ENCODE results near the gene SERPINI1.
"Not testable (repeated sequence)": the region's sequence is repeated elsewhere in the genome, so short reads cannot be mapped to it uniquely, and the experiment has no call there.

The SERPINI1 gene

DNA sequence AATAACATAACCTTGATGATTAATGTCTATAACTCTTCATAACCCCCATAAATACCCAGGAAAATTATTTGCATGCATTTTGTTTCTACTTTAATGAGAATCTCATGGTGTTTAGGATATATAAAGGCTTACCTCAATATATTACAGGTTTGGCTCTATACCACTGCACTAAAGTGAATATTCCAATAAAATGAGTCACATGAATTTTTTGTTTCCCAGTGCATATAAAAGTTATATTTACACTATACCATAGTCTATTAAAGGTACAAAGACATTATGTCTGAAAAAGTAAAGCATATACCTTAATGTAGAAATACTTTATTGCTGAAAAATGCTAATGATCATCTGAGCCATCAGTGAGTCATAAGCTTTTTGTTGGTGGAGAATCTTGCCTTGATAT is 74.7 kb downstream of the SERPINI1 start:
- ATAC-seq = no peak

GRCh38 chr3:167811031-167811430 is 75.5 kb downstream of the SERPINI1 start:
- no peak for ATAC-seq

DNA sequence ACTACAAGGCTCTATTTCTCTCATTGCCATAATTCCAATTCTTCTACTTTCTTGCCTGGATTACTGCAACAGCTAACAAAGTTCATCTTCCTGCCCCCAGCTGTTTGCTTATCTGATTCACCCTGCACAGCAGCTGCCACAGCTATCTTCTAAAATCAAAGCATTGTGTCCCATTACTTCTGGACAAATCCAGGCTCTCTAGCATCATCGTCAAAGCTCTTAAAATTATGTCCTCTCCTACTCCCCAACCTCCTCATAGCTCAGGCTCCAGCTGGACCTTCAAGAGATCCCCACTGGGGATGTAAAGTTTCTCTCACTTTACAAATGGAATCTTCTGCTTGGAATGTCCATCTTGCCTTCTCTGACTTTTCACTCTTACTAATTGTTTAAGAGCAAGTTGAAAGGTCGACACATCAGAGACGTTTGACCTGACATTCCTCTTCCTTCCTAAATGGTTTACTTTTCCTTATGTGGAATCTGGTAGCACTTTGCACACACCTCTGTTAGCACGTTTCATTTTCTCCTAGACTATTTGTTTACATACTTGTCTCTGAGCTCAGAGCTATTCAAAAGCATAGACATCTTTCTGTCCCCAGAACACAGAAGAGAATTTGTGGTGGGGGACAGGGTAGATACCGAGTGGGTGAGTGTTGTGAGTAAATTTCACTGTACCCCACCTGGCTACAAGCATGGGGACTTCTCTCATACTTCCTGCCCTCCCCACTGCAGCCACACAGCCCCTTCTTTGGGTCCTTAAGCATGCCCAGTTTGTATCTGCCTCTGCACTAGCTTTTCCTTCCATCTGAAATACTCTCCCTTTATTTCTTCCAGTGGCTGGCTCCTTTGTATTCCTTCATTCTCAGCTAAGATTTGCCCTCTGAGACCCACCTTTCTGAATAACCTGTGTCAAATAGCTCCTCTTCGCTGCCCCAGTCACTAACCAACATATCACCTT is 77.9 kb downstream of the SERPINI1 start:
- ATAC-seq = no peak

GRCh38 chr3:167814441-167814951 is 79.0 kb downstream of the SERPINI1 start:
- no peak for ATAC-seq

GRCh38 chr3:167816953-167817352 is 81.4 kb downstream of the SERPINI1 start:
- ATAC-seq = no peak

DNA sequence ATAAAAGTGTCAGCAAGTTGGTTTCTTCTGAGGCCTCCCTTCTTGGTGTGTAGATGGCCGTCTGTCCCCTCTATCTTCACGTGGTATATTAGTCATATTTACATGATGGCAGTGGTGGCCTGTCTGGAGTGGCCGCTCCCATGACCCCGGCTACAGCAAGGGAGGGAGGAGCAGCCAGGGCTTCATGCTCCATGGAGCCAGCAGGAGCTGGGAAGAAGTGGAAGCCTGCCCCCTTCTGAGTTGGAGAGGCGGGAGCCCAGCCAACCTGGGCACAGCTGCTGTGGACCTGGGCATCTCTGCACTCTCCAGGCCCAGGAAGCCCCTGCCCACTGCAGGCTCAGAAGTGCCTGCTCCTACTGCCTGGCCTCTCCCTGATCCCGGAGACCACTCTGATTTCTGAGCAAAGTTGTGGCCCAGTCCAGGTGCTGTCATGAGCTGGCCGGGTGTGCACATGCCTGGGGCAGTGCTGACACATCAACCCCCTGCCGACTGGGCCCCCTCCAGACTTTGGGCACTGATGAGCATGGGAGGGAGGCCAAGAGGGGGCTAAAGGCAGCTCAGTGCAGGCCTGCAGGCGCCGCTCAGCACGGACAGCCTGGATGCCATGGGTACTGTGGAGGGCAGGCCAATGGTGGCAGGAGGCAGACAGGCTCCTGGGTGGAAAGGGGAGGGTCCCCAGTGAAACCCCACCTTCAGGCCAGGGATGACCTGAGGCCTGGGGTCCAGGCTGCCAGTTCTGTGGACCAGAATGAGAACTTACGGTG is 84.8 kb downstream of the SERPINI1 start:
- no peak for ATAC-seq

GRCh38 chr3:167821248-167821805 is 85.8 kb downstream of the SERPINI1 start:
- ATAC-seq = no peak

DNA sequence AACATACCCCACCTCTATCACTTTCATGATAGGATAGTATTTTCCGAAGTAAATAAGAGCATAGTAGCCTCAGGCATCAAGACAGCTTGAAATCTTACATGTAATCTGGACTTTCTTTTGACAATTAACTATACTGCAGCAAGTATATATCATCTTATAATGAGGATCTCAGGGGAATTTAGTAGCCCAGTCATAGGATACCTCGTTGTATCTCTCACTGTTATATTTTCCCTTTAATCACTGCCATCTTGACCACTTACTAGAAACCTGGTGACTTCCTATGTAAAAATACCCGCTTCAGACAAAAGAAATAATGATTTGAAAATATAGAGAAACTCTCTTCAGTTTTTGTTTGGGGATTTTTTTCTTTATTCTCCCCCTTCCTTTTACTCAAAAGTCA is 88.2 kb downstream of the SERPINI1 start:
- ATAC-seq = no peak

DNA sequence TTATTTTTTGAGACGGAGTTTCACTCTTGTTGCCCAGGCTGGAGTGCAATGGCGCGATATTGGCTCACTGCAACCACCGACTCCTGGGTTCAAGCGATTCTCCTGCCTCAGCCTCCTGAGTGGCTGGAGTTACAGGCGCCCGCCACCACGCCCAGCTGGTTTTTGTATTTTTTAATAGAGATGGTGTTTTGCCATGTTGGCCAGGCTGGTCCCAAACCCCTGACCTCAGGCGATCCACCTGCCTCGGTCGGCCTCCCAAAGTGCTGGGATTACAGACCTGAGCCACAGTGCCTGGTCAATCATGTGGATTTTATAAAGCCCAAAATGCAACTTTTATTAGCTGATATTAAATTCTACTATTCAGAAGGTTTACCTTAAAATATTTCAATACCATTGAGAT is 92.1 kb downstream of the SERPINI1 start:
- ATAC-seq = not testable (repeated sequence)

GRCh38 chr3:167829071-167829470 is 93.5 kb downstream of the SERPINI1 start:
- no peak for ATAC-seq

DNA sequence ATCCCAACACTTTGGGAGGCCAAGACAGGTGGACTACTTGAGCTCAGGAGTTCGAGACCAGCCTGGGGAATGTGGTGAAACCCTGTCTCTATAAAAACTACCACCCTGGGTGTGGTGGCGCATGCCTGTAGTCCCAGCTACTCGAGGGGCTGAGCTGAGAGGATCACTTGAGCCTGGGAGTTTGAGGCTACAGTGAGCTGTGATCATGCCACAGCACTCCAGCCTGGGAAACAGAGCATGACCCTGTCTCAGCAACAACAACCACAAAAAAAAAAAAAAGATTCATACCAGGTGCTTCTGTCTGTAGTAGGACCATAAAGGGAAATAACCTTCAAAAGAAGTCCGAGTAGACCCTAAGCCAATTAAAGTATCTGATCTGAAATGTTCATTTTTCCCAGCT is 94.5 kb downstream of the SERPINI1 start:
- ATAC-seq = no peak

DNA sequence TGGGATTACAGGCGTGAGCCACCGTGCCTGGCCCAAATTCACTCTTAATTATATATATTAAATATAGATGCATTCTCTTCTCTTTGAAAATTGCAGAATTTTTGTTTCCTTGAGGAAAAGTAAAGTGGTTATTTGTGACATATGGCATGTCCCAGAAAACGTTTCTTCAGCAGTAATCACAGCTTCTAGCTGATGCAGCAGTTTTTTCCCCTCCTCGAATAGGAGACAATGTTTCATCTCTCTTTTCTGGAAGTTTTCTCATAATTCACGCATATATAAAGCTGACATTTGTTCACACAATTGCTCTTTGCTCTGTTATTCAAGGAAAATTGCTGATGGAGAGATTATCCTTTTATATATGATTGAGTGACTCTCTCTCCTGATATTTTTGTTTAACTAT is 99.8 kb downstream of the SERPINI1 start:
- no peak for ATAC-seq

DNA sequence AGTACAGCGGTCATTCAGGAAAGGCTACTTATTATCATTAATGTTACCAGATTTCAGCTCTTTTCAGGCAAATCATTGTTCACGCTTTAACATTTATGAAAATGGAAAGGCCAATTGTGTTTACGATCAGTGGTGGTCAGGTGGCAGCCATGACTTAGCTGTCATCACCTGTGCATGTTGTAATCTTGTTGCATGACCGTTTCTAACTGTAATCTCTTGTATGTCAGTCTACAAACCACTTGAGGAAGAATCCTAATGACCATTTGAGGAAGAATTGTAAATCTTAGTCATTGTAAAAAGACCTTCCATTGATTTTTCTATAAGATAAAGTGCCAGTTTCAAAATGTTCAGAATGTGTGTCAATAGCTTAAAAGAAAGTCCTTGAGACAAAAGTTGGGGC is 100.4 kb downstream of the SERPINI1 start:
- no peak for ATAC-seq

DNA sequence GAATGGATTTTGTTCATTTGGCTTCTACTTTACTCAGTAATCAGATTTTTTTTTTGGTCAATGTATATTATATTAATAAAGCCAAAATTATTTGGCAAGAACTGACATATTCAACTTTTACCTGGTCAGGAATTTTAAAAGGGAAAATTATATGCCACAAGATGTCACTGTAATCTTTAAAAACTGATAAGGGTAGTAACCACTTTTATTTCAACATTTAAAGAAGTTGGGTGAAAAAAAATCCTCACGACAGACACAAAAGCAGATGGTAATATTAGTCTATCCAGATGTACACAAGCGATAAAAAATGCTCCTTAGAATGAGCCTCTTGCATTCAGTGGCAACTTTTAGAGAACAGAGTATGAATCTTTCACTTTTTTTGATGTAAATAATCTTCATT is 101.9 kb downstream of the SERPINI1 start:
- no peak for ATAC-seq

GRCh38 chr3:167839460-167840134 is 104.1 kb downstream of the SERPINI1 start:
- ATAC-seq = no peak

DNA sequence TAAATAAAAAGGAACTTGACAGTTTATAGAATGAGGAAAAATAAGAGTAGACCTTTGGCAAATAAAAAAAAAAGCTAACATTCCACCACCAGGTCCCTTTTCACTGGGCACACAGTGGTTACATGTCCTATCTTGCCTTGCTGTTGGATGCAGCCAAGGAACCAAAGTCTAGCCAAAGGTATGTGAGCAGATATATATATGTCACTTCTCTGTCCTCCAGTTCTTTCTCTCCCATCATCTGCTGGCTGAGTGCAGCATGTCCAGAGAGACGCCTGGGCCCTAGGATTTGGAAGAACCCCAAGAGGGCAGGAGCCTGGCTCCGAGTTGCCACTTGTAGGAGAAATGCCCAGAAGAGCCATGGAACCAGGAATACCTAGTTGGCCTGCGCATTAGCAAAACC is 104.7 kb downstream of the SERPINI1 start:
- ATAC-seq = no peak

DNA sequence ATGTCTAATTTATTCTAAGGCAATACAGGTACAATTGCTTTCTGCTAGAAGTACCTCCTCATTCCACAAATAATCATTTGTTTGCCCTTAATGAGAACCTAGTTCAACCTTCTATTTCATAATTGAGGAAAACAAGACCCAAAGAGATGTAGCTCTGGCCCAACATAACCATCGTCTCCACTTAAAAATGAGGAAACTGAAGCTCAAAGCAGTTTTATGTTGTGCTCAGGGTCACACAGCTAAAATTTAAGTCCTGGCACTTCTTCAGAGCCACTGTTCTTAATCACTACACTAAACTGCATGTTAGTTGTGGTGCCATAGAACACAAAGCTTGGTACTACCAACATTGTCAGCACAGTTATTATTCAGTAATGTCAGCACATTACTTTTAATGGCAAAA is 108.0 kb downstream of the SERPINI1 start:
- no peak for ATAC-seq

DNA sequence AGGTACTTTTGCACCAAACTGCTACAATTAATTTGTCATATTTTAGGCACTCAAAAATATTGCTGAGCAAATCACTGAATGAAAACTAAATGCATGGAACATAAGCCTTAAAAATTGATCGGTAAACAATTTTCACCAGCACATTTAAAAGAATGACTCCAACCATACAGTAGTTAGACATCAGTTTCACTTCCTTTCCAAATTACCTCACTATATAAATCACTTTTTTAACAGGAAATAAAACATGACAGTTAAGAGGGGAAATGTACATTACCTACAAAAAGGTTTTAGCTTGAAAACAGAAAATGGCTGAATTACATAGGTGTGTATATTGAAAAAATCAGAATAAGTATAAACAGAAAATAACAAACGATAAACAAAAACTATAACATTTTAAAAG is 108.4 kb downstream of the SERPINI1 start:
- ATAC-seq = no peak

DNA sequence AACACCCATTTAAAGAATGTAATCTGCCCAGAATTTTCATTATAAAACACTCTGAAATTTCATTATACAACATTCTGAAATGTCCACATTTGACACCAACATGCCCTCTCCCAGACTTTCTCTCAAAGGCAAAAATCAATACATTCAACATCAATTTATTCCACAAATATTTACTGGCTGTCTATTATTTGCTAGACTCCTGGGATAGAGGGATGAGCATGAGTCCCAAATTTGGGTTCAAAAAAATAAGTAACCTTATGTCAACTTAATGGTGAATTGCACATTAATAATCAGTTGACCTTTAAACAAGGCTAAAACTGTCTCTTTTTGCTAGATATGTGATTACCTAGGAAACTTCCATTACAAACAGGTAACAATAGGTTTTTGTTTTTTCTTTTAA is 109.0 kb downstream of the SERPINI1 start:
- ATAC-seq = no peak

DNA sequence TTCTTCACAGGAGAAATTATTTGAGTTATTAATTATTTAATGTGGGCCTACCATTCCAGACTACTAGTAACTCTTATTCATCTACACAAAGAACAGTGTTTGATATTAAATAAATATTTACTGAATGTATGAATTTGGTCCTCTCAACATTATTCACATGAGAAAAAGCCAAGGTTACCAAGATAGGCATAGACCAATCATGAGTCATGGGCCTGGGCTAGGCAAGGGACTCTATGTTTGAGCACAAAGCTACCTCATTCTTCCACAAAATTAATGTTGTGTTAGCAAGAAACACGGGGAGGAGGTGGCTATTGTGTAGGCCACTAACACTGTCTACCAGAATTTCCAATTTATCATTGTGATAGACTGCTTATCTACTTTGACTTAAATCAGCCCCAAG is 115.7 kb downstream of the SERPINI1 start:
- ATAC-seq = no peak

DNA sequence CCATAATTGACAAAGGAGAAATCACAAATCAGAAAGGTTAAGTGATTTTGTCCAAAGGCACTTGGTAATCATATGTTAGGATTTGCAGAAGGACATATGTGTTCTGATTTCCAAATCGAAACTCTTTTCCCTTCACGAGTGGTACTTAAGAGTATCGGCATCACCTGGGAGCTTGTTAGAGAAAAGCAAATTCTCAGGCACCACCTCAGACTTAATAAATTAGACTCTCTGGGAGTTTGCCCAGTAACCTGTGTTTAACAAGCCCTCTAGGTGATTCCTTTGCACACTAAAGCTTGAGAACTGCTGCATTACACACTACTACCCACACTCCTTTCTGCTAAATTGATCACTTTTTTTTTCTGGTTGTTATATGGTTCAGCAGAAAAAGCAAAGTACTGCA is 116.2 kb downstream of the SERPINI1 start:
- no peak for ATAC-seq

DNA sequence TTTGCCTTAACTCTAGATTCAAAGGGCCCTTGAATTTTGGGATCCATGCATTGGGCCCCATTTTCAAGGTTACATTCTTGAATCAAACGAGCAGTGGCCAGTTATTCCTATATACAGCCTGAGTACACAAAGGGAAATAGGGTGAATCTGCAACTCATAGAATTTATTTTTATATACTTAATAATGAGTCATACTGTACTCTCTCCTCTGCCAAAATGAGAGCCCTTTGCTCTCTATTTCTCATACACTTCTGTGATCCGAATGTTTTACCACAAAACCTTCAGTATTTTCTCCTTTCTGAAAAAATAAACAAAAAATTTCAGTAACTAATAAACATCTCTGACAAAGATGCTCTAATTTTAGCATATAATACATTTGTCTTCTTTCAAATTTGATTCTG is 116.7 kb downstream of the SERPINI1 start:
- no peak for ATAC-seq

GRCh38 chr3:167854063-167854462 is 118.5 kb downstream of the SERPINI1 start:
- no peak for ATAC-seq
